Stomach (tissue), 19 donors: ENCODE measurements around the gene RWDD2A. TPM values are rescaled to one million over a fixed set of nuclear protein-coding genes. Genes with fewer than 3 reads are reported as not detected.

Experiments
- DNase-seq, 2 donors: peaks; one replicate each; pipeline versions ENCODE4 v3.0.0 to v3.0.0-alpha.2; 2013 to 2019
- H3K27ac ChIP-seq, 5 donors: fragments of 200-600 bp in 4 of 5; sonication (generic) in 4 of 5; one replicate each; pipeline ENCODE4 v1.5.1; 2013 to 2019; ENCODE audit warnings: mild to moderate bottlenecking in 1 of 5, moderate library complexity in 1 of 5
- H3K27me3 ChIP-seq, 3 donors: fragments of 200-600 bp; sonication (generic); one replicate each; pipeline ENCODE4 v1.5.1; 2017 to 2019; ENCODE audit warnings: mixed run types in 1 of 3
- H3K36me3 ChIP-seq, 4 donors: fragments of 200-600 bp; sonication (generic); 1 replicate in 3 of 4; 2 replicates in 1 of 4; pipeline ENCODE4 v1.5.1; 2016 to 2019
- H3K4me1 ChIP-seq, 4 donors: fragments of 200-600 bp; sonication (generic); one replicate each; pipeline ENCODE4 v1.5.1; 2016 to 2019
- H3K4me3 ChIP-seq, 4 donors: fragments of 200-600 bp; sonication (generic) in 3 of 4; one replicate each; pipeline ENCODE4 v1.5.1; 2016 to 2019; ENCODE audit warnings: mild to moderate bottlenecking in 1 of 4
- H3K9me3 ChIP-seq, 4 donors: fragments of 200-600 bp; sonication (generic); one replicate each; pipeline ENCODE4 v1.5.1; 2016 to 2019
- EP300 ChIP-seq: sonication (generic); formaldehyde crosslinking; IDR thresholded peaks from one replicate; pipeline ENCODE4 v1.6.1; 2017; ENCODE audit warnings: antibody characterized with exemption
- POLR2A ChIP-seq, 4 donors: fragments of 450-650 bp; IDR thresholded peaks; one replicate each; pipeline ENCODE4 v1.6.1; 2016; ENCODE audit warnings: antibody characterized with exemption in 4 of 4, control low read depth in 2 of 4, mild to moderate bottlenecking in 1 of 4, moderate library complexity in 1 of 4
- POLR2AphosphoS5 ChIP-seq, 3 donors: sonication (generic); formaldehyde crosslinking; IDR thresholded peaks; one replicate each; pipeline ENCODE4 v1.6.1; 2016; ENCODE audit warnings: antibody characterized with exemption in 3 of 3
- WGBS, 5 donors: extraction: QIAGEN DNeasy Blood & Tissue Kit in 3 of 5; methylation state at CpG; one replicate each; pipeline versions ENCODE4 v1.1.5 to v1.1.7; 2013 to 2018; 5-methylcytosine and 5-hydroxymethylcytosine counted together
- intact Hi-C: fragments of 100-400 bp; cut with DNase I; formaldehyde crosslinking; loops from one replicate; pipeline ENCODE4 v1.15.1; 2023; ENCODE audit warnings: low total_unique reads
- long read RNA-seq, 10 donors: transcript quantifications; one replicate each; lab custom pipeline, GENCODE V29; 2026
- polyA plus RNA-seq, 3 donors: library from polyadenylated mRNA; stranded (reverse); fragments of 200-250 nt; gene quantifications; one replicate each; pipeline ENCODE4 v1.2.3, GENCODE V29; 2013
- total RNA-seq, 5 donors: library from RNA; depleted of rRNA; stranded (reverse); fragments of >200 nt; gene quantifications; one replicate each; pipeline versions ENCODE4 v1.1.0 to v1.2.3, GENCODE V29; 2014 to 2016
- TF ChIP-seq, protein P1 (sequence below), 7 experiments: fragments of 450-650 bp in 4 of 7; fragments of 200-600 bp in 3 of 7; sonication (generic) in 3 of 7; IDR thresholded peaks; one replicate each; pipeline ENCODE4 v1.5.1; 2016 to 2019; ENCODE audit warnings: antibody characterized with exemption in 7 of 7, control low read depth in 2 of 7, mild to moderate bottlenecking in 1 of 7
- donor health status: healthy with polysubstance abuse.
- donor health status: Bipolar disorder and iron deficiency.
- donor health status: healthy.

The RWDD2A gene
- 10 to 100 TPM in 1 of 5 donors, 1 to 10 TPM in 3, under 1 TPM in 1; 0.58 to 18.7 (median 1.3) TPM for total RNA-seq
- 1 to 10 TPM; 2.0 to 2.4 (median 2.3) TPM for polyA plus RNA-seq
- long read RNA-seq, donor 1: 0 reads
- long read RNA-seq, donor 2: 0 reads
- long read RNA-seq, donor 3, partial matches to known transcripts: 0 of 2 reads
- long read RNA-seq, donor 3, other reads (novel, unspliced or antisense): 0 of 2 reads
- long read RNA-seq, donor 4: 0 reads
- long read RNA-seq, donor 5, partial matches to known transcripts: 0 of 2 reads
- long read RNA-seq, donor 5, other reads (novel, unspliced or antisense): 0 of 2 reads
- long read RNA-seq, donor 6, partial matches to known transcripts: 0 of 3 reads
- long read RNA-seq, donor 6, other reads (novel, unspliced or antisense): 0 of 3 reads
- long read RNA-seq, donor 7: 0 reads
- long read RNA-seq, donor 8: 0 reads
- long read RNA-seq, donor 9, partial matches to known transcripts: 0 of 2 reads
- long read RNA-seq, donor 9, other reads (novel, unspliced or antisense): 0 of 2 reads
- long read RNA-seq, donor 10, partial matches to known transcripts: 0 of 1 reads
- long read RNA-seq, donor 10, other reads (novel, unspliced or antisense): 0 of 1 reads

DNA sequence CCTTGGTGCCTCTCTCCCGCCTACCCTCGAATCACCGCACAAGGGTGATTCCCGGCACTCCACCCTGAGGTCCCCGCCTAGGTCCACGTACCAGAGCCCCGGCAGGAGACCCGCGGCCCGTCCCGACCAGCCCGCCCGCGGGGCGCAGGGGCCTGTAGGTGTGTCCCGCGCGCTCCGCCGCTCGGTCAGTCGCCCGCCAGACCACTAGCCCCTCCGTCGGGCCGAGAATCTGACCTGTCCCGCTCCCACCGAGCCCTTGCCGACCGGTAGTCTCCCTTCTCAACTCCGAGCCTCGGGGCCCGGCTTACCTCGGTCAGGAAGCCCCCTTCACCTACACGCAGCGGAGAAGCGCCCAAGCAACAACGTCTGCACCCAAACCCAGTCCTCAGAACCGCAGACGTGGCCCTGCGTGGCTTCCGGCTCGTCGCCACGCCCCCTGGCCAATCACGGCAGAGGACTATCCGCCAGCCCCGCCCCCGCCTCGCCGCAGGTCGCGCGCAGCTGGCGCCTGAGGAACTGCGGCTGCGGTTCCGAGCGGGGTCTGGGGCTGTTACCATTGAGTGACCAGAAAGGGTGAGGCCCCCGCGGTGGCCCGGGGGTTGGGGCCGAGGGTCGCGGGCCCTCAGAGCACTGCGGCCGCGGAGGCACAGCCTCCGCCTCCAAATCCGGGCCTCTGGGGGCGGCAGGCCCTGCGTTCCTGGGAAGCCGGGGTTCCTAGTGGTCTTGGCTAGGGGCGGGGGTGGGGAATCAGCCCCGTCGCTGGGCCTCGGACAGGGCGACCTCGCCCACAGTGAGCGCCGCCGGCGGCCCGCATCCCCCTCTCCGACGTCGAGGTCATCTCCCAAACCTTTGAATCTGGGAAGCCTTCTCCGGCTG, at the start of gene RWDD2A, which contains the start of gene PGM3:
TSS of gene RWDD2A (plus strand) at position 487 of the 876 bp plus-strand sequence. CDS start 1,095 bp downstream, outside the sequence.
TSS of gene PGM3 (minus strand) at position 395 of the 876 bp plus-strand sequence. CDS start 2,253 bp downstream, outside the sequence.
- TF ChIP-seq POLR2AphosphoS5 (IDR thresholded peaks at IDR 0.05) (peak; percentile 66 to 96 (median 94)), POLR2A (IDR thresholded peaks at IDR 0.05) (peak in 2 of 4 donors; percentile 59)
- TF ChIP-seq, protein P1, sequence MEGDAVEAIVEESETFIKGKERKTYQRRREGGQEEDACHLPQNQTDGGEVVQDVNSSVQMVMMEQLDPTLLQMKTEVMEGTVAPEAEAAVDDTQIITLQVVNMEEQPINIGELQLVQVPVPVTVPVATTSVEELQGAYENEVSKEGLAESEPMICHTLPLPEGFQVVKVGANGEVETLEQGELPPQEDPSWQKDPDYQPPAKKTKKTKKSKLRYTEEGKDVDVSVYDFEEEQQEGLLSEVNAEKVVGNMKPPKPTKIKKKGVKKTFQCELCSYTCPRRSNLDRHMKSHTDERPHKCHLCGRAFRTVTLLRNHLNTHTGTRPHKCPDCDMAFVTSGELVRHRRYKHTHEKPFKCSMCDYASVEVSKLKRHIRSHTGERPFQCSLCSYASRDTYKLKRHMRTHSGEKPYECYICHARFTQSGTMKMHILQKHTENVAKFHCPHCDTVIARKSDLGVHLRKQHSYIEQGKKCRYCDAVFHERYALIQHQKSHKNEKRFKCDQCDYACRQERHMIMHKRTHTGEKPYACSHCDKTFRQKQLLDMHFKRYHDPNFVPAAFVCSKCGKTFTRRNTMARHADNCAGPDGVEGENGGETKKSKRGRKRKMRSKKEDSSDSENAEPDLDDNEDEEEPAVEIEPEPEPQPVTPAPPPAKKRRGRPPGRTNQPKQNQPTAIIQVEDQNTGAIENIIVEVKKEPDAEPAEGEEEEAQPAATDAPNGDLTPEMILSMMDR (IDR thresholded peaks at IDR 0.05): no peak
- Histone ChIP-seq H3K27ac (peak within 1 kb of the TSS; percentile 88 to 92 (median 91)), H3K9me3 (no peaks in the 10 kb centered on the region), H3K4me3 (peak within 1 kb of the TSS; percentile 87 to 98 (median 93)), H3K36me3 (peaks cover 0 to 36% (median 31%) of the 10 kb centered on the region in 4 donors), H3K27me3 (no peaks in the 10 kb centered on the region), H3K4me1 (peaks cover 3 to 65% (median 37%) of the 10 kb centered on the region in 4 donors)
- intact Hi-C loops: no loop called here
- WGBS, 5 donors: 0 to 1% (median 0%) methylated on average over 54 to 88 of the region's 88 CpGs
- DNase-seq: peak; percentile 93 to 97

DNA sequence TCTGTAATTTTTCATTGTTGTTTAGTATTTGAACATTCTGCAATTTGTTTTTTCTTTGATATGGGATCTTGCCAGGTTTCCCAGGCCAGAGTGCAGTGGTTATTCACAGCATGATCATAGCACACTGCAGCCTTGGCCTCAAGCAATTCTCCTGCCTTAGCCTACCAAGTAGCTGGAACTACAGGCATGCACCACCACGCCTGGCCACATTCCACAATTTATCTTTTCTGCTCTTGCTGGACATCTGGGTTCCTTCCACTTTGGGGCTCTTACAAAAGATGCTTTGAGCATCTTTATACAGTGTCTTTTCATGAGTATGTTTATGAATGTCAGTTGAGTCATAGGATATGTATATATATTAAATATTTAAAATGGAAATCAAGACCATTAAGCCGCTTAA, 42.0 kb upstream of the RWDD2A start:
- no peaks in the 10 kb centered on the region for H3K4me1 ChIP-seq
- H3K36me3 ChIP-seq: peaks cover 9 to 93% (median 79%) of the 10 kb centered on the region in 4 donors
- no peak for TF ChIP-seq POLR2AphosphoS5 (IDR thresholded peaks at IDR 0.05)
- no peak for TF ChIP-seq POLR2A (IDR thresholded peaks at IDR 0.05)
- TF ChIP-seq, protein P1 (IDR thresholded peaks at IDR 0.05): no peak
- TF ChIP-seq EP300: no peak
- intact Hi-C loops: no loop called here
- no peak overlapping the region for H3K27ac ChIP-seq
- WGBS, 5 donors: 85 to 95% (median 93%) methylated on average over 2 of the region's 2 CpGs
- H3K9me3 ChIP-seq: no peaks in the 10 kb centered on the region
- DNase-seq: no peak
- H3K4me3 ChIP-seq: no peak overlapping the region
- H3K27me3 ChIP-seq: no peaks in the 10 kb centered on the region

DNA sequence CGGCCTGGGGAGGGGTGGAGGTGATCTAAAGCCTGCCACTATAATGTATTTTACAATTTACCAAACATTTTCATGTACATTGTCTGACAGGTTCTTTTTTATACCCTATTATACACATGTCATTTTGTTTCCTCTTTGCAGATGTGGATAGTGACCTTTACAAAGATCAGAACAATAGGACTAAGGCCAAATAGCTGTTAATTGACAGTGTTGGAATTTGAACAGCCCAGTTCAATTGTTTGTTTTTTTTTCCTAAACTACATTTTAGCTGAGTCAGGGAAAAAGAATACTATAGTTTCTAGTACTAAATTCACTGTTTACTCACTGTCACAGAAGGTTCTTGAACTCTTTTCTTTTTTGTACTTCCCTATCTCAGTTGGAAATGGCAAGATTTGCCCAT, 40.2 kb upstream of the RWDD2A start:
- H3K36me3 ChIP-seq: peaks cover 16 to 93% (median 84%) of the 10 kb centered on the region in 4 donors

DNA sequence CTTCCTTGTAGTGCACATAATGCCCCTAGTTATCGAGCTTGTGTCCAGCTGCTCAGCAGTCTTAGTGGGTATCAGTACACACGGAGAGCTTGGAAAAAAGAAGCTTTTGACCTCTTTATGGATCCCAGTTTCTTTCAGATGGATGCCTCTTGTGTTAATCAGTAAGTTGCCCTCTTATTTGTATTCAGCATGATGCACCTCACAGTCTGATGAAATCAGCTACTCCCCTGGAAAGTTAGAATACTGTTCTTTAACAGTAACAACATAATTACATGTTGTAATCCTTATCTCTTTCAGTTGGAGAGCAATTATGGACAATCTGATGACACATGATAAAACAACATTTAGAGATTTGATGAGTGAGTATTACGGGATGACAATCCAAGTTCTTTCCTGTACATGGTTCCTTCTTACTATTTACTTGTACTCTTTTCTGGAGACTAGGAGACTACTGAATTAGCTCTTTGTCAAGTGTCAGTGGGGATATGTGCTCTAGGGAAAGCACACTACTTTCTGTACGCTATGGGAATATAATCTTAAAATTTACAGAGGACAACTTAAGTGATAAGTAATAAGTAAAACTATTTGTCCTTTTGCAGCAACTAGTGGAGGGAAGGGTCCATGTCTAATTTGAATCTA, 39.2 kb upstream of the RWDD2A start:
- Histone ChIP-seq H3K4me1 (no peaks in the 10 kb centered on the region), H3K36me3 (peaks cover 22 to 94% (median 87%) of the 10 kb centered on the region in 4 donors), H3K9me3 (no peaks in the 10 kb centered on the region), H3K4me3 (no peak overlapping the region), H3K27ac (no peak overlapping the region), H3K27me3 (no peaks in the 10 kb centered on the region)
- WGBS, 5 donors: 86 to 90% (median 89%) methylated on average over 4 of the region's 4 CpGs
- DNase-seq: no peak
- TF ChIP-seq POLR2A (IDR thresholded peaks at IDR 0.05) (no peak), EP300 (no peak), POLR2AphosphoS5 (IDR thresholded peaks at IDR 0.05) (no peak)
- TF ChIP-seq, protein P1 (IDR thresholded peaks at IDR 0.05): no peak
- intact Hi-C loops: no loop called here

More for the DNA sequence above, 40.2 kb upstream of the RWDD2A start:
- Histone ChIP-seq H3K4me3 (no peak overlapping the region), H3K27me3 (no peaks in the 10 kb centered on the region), H3K4me1 (no peaks in the 10 kb centered on the region), H3K27ac (no peak overlapping the region), H3K9me3 (no peaks in the 10 kb centered on the region)
- intact Hi-C loops: no loop called here
- DNase-seq: no peak
- WGBS, 5 donors: 82 to 100% (median 94%) methylated on average over 1 of the region's 1 CpG
- no peak for TF ChIP-seq POLR2AphosphoS5 (IDR thresholded peaks at IDR 0.05)
